ENCODE measurements around the gene TECPR2.

Gene TECPR2

GRCh38 chr14:102500158-102500662, 137.5 kb downstream of the TECPR2 start:
- no peak for DNase-seq

DNA sequence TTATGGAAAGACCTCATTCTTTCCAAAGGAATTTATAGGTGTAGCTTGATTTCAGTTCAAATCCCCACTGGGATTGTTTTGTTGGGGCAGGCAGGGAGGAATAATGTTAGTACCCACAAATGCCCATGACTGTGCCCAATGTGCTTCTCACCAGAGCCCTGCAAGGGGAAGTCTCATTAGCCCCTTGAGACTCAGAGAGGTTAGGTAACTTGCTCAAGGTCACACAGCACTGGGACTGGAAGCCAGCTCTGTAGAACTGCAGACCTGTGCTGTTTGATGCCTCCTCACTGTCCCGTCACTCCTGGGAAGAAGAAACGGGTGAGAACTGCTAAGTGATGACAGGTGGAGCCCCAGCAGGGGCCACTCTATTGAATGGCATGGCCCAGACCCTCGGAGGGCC, 138.0 kb downstream of the TECPR2 start:
- DNase-seq, result no peak

- no peak for DNase-seq
Observed at GRCh38 chr14:102501751-102502315, 139.1 kb downstream of the TECPR2 start.

DNA sequence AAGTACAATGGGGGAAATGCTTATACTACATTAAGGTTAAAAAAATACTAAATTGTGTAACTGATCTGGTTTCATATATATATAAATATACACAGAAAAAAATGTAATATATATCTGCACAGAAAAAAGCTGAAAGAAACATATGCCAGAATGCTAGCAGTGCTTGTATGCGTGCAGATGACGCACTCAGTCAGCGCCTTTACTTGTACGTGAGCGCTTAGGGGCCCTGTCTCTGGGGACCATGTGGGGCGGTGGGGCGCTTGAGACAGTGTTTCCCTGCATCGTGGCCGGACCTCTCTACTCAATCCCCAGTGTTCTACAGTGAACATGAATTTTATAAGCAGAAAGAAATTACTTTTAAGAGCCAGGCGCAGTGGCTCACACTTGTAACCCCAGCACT, 139.8 kb downstream of the TECPR2 start:
- DNase-seq, result no peak

- DNase-seq, result no peak
Observed at GRCh38 chr14:102503641-102504327, 141.0 kb downstream of the TECPR2 start.

DNA sequence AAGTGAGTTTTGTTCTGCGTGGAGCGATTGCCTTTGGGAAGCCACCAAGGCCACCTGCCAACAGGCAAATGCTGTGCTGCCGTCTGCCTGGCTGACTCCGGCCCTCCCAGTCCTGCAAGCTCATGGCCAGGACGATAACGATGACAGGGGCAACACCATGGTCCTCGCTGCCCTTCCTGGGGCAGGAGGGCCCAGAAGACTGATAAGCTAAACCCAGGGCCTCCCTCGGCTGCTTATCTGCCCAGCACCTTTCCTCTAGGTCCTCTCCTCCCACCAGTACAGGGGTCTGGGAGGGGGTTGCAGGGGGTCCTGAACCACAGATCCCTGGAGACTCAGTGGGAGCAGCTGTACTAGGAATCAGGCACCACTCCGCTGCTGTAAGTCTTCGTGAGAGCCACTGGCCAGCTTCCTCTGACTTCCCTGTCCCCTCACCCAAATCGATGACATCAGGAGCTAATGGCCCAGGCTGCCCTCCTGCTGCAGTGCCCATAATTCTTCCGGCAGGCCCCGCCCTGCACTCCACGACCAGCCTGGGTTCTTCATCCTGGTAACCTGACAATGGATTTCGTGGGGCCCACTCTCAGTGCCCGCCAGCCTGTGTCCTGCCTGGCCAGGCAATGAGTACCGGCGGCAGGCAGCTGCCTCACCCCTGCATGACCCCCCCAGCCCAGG, 141.7 kb downstream of the TECPR2 start:
- DNase-seq, result no peak

DNA sequence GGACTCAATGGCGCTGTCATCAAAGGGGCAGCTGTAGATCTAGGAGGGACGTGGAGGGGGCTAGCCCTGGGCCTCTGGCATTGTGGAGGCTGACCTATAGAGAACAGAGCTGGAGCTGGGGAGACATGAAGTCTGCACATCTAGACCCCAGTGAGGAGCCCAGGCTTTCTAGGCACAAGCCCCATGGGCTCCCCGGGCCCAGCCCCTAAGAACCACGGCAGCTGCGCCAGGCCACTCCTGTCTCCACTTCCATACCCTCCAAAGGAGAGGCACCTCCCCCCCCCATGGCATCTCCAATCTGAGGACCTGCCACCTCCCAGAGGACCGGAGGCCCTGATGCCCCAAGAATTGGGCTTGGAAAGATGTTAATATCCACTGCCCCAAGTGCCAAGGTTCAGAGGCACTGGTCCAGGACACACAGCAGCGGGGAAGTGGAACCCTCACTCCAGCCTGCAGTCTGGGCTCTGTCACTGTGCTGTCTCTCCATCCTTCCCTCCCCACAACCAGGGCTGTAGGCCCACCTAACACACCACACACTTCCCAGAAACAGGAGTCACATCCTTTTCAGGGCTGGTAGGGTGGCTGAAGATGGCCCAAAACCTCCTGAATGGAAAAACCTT, 142.4 kb downstream of the TECPR2 start:
- no peak for DNase-seq

DNA sequence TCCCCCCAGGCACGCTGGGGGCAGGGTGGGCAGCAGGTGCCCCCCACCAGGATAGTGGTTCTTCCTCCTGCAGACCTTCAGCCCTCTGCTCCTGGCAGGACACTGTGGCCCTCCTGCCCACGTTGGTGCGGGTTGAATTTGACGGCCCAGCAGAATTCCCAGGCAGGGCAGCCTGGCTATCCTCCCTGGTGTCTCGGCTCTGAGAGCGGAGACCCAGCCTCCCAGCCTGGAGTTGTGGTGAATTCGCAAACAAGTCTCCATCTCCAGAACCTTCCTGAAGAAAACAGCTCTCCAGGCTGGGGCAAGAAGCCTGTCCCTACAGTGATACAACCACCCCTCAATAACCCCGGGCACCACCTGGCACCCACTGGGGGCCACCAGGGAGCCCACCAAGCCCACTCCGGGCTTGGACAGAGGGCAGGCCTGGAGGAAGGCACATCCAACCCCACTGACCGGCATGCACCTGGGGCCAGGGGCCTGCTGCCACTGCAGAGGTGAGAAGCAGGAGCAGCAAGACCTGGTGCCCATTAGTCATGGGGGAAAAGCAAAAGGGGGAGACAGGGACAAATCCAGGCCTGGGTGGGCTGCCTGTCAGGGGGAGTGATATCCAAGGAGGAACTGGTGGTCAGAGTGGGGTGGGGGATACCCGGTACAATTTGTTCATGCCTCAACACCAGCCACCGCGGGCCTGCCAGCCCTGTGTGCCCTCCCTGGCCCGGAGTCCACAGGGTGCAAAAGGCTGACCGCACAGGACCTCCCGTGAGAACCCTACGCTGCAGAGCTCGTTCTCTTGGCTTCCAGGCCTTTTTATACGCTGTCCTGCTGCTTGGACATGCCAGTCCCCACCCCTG, 143.3 kb downstream of the TECPR2 start:
- no peak for DNase-seq

DNA sequence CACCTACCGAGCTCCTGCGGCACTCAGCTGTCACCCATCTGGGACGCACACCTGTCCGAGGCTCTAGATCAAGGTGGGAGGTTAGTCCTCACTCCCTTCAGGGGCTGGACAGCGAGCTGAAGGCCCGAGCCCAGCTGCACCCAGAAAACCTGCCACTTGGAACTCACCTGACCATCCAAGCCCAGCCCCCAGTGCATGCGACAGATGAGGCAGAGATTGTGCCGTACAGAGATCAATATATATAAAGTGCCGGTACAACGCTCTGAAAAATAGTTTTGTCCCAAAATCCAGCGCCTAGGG, 143.8 kb downstream of the TECPR2 start:
- no peak for DNase-seq

GRCh38 chr14:102507081-102507856, 144.5 kb downstream of the TECPR2 start:
- peak; percentile 13 for DNase-seq

DNA sequence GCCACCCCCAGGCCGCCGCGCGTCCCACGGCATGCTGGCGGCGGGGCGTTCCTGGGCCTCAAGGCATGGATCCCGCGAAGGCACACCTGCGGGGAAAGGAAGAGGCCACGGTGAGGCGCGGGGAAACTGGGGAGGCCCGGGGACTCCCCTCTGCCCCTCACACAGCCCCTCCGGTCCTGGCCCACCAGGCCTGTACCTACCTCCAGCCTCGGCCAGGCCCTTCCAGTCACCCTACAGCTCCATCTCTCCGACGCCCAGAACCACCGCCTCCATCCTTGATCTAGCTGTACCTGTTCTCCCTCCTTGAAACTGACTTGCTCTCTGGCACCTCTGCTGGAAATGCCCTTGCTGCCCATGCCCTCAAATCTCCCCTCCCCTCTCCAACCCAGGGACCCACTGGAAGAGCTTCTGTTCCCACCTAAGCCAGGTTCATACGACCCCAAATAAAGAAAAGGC, 145.1 kb downstream of the TECPR2 start:
- no peak for DNase-seq

- DNase-seq, result no peak
Observed at GRCh38 chr14:102508410-102508773, 145.7 kb downstream of the TECPR2 start.

GRCh38 chr14:102508774-102509745, 146.3 kb downstream of the TECPR2 start:
- peak; percentile 17 for DNase-seq

GRCh38 chr14:102509746-102510615, 147.2 kb downstream of the TECPR2 start, which contains the start of gene ANKRD9:
ANKRD9 (minus strand) TSS chr14:102509776; CDS start chr14:102507889, 1,887 bp downstream.
- peak; percentile 87 for DNase-seq

DNA sequence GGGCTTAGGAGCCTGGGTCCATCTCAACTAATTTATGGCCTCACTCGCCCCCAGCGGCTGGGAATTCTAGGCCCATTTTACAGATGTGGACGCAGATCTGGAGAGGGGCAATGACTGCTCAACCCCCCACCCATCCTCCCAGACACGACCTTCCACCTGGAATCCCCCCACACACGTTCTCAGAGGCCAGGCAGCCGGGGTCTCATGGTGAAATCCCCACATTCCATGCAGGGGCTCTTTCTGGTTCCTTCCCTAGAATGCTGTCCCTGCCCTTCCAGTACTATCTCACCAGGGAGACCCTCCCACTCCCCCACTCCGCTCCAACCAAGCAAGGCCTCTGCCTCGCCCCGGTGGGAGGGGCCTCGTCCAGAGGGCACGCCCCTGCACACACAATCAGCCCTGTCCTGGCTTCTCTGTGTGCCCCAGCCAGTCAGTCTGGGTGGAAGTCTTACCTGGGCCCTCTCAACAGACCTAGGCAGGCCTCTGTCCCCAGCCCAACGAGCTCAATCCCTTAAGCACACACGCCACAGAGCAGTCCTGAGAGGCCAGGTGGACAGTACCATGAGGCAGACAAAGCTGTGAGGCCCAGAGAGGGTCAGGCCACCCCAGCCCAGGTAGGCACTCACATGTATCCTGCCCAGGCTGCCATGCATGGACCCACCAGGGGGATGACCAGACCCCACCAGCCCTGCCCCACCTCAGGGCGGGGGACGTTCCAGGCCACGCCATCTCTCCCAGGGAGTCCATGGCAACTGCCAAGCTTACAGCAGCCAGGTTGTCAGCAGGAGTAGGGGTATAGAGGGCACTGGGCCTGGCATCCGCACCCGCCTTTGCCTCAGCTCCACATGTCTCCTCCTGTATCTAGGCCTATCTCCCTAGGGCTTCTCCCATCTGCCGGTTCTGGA, 148.1 kb downstream of the TECPR2 start:
- DNase-seq, result no peak

- DNase-seq, result no peak
Observed at GRCh38 chr14:102511538-102511937, 148.8 kb downstream of the TECPR2 start.

DNA sequence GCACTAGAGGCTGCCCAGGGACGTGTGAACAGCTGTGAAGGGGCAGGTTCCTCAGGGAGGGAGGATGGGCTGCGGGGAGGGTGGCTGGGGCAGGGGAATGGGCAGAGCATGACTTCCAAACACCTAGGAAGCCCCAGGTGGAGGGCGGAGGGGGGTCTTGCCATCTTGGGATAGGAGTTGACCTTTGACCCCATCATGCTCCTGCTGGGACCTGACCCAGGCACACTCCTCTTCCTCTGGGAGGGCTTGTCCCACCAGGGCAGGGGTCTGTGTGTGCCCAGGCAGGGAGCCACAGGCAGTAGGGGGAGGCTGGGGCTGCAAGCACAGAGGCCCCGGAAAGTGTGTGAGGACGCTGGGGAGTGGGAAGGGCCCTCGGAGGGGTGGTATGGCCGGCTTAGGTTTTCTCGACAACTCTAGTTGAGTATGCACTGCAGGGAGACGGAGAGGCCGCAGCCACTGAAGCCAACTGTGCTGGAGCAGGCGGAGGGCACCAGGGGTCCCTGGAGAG, 150.1 kb downstream of the TECPR2 start:
- no peak for DNase-seq

All from CD4-positive, alpha-beta T cell treated with Interleukin-4 for 4 hours (primary cell).